NCI-H146 treated with DMSO at 0.1 percent for 48 hours (cell line): ENCODE data around the gene CMTR1.

Source experiments
- DNase-seq: peaks from one replicate; lab custom pipeline; 2025; ENCODE audit not compliant: unreplicated experiment; lab: John Stamatoyannopoulos, UW

CMTR1 gene

DNA sequence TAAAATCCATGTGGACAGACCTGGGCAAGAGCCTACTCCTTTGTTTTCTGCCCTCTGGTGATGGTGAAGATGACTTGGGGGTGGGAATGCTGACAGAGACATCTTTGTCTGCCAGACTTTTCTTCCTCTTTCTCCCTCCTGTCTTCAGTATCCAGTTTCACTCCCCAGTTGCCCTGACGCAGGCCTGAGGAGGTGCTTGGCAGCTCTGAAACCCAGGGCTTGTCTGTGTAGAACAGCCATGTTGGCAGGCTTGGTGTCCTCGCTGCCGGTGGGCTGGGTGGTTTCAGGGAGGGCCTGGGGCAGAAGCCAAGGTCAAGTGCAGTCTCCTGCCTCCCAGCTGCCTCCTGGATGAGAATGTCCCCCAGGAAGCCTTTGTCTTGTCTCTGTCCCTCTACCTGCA, 44.2 kb downstream of the CMTR1 start:
- DNase-seq: no peak

DNA sequence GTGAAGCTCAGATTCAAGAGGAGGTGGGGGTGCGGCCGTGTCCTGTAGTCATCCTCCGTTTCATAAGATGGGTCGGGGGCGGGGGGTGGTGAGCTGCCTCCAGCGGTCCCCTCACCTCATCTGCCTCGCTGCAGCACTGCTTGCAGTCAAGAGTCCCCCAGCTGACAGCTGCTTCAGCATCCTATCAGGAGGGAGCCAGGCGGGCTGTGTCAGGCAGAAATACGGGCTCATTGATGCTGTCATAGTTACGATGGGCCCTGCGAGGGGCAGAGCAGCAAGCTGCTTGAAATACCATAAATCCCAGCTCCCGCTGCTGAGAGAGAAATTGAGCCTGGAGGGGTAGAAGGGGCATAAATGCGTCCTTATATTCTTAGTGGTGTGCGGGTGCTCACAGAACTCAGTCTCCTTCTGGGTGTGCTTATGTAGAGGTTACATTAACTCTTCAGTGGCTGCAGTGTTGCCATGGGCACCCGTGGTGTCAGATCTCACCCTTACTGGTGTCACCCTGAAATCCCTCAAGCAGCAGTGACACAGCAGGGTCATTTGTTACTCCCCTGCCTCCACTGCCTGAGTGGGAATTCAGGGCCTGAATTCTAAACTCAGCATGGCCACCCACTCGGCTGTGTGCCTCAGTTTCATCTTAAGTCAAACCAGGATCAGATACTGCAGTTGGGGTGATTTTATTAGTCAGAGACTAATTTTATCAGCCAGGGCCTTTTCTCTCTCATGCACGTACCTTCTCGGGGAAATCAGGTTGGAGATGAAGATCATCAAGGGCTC, 44.8 kb downstream of the CMTR1 start:
- no peak for DNase-seq

DNA sequence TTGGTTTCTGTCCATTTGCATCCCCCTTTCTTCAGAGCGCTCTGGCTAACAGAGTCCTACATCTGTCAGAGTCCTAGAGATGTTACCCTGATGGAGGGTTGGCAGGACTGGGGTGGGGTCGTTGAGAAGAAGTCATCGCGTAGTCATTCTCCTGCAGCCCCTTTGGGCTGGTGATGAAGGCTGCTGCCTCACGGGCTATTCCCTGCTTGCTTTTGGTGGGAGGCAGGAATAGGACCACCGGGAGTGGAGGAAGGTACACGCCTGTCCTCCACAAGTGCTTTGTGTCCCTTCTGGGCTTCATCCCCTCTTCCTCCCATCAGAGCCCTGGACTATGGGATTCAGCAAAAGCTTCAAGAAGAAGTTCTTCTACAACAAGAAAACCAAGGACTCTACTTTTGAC, 45.8 kb downstream of the CMTR1 start:
- no peak for DNase-seq

DNA sequence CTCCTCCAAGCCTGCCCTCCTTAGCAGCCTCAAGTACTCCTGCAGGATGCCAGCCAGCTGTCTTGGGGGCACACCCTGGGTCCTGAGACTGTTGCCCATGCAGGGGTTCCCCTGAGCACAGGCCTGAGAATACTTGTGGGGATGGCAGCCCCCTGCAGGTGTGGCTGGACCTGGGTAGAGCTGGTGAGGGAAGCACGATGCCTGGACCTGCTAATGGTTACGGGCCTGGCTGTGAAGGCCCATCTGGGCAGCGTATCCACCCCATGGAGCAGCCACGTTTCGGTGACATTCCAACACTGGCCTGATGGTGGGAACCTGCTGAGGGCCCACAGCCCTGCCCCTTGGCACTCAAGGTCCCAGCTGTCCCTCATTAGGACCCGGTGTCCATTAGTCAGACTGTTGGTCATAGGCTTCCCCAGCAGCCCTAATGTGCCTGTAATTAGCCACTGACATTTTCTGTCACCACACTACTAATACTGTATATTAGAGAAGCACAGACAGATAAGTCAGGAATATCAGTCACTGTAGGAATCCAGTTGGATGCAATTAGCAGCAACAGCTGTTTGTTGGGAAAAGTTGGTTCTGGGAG, 46.3 kb downstream of the CMTR1 start:
- DNase-seq: no peak

DNA sequence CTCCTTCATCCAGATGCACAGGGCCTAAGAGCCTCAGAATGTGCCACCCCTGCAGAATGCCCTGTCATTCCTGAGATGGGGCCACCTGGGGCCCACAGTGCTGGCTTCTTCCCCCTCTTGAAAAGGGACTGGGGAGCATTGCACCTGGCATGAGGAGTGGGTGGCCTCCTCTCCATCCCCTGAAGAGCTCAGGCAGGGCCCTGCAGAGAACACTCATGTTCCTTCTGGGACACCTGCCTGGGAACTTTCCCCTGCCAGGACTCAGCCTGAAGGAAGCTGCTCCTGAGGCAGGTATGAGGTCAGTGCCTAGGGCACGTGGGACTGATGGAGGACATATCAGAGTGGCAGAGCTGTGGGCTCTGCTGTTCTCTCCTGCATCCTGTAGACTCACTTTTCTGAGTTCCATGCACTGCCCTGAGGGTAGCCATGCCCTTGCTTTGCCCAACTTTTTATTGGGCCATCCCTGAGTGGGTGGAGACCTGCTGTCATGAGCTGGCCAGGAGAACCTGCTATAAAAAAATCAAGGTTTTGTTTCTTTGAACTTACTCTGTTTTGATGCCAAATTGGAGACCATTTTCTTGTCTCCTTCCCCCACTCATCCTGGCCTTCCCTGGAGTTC, 47.2 kb downstream of the CMTR1 start:
- no peak for DNase-seq

DNA sequence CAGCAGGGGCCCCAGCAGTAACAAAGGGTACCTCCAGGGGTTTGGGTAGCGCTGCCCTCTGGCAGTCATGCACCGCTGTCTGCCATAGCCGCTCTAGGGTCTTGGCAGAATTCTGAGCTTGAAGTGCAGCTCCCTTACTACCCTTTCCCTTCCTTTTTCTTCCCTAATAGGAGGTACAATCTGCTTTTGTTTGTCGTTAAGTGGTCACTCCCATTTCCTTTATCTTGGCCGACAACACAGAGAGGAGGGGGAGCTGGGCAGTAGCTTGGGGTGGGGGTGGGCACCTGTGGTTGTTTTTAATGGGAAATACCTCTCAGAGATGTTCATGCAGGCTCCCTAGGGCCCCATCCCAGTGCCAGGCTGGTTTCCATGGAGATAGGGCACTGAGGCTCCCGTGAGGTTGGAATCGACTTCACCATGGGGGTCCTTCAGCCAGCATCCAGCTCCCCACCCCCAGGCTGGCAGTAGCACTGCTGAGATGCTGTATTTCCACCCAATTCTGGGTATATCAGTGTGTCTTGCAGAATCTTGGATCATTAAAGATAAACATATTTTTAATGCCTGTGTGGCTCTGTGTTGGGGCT, 48.0 kb downstream of the CMTR1 start:
- no peak for DNase-seq

DNA sequence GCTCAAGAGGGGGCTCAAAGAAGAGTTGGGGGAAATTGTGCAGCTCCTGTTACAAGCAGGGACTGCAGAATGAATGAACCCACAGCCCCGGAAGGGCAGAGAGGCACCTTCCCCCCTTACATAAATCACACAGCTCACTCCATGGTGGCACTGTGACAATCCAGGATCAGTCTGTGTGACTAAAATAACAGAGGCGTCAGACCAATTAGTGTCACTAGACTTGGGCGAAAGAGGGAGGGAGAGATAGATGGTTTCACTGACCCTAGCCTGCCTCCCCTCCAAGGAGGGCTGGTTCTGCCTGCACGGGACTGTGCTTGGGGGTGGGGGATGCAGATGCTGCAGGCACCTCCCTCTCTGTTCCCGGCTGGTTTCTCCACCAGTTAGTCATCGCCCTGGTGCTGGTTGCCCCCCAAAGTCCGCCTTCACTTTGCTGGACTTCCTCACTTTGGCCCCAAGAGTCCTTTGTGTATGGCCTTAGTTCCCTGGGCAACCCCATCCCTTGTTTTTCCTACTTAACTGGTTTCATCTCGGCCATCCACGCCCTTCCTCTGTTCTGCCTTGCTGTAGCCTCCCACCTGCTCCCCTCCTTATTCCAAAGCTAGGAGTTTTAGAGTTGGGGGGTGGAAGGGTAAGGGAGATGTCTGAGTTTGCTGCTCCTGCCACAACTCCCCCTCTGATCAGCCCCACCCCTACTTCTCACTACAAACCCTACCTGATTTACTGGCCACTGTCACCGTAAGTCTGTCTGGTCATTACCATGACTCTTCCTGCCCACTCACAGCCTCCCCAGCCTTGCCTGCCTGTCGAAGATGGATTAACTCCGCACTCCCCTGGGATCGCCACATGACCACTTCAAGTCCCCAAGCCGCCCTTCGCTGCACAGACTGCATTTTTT, 48.9 kb downstream of the CMTR1 start:
- DNase-seq: no peak

GRCh38 chr6:37482606-37483251, 49.7 kb downstream of the CMTR1 start:
- DNase-seq: no peak

- no peak for DNase-seq
Observed at GRCh38 chr6:37483252-37483901, 50.4 kb downstream of the CMTR1 start.

GRCh38 chr6:37483917-37484785, 51.1 kb downstream of the CMTR1 start:
- DNase-seq: peak; percentile 16

DNA sequence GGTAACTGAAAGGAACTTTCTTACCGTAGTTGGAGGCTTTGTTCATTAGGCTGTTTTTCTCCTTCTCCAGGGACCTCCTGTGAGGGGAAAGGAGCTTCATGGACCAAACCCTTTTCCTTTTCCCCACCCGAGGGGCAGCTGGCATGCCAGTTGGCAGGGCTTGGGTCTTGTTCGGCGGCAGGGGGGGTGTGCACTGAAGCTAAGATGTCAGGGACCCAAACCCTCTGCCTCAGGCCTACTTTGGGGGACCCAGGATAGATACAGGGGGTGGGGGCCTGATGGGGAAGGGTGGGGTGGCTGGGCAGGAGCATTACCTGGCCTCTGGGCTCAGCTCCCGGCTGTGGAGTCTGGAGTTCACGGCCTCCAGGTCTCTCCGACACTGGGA, 51.8 kb downstream of the CMTR1 start:
- no peak for DNase-seq

DNA sequence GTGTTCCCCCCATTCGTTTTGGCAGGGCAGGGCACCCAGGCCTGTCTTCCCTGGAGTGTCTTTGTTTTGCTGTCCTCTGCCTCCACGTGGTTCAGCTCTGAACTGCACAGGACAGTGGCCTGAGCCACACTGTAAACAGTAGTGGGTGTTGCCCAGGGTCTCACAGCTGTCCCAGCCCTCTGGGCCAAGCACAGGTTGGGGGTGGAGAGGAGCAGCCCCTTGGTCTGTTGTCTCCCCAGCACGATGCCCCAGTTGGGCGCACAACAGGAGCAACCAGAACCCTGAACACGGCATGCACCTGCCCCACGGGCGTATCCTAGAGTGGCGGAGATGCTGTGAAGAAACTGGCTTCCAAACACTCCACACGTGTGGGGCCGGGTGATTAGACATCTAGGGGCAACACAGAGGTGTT, 52.3 kb downstream of the CMTR1 start:
- DNase-seq: no peak

DNA sequence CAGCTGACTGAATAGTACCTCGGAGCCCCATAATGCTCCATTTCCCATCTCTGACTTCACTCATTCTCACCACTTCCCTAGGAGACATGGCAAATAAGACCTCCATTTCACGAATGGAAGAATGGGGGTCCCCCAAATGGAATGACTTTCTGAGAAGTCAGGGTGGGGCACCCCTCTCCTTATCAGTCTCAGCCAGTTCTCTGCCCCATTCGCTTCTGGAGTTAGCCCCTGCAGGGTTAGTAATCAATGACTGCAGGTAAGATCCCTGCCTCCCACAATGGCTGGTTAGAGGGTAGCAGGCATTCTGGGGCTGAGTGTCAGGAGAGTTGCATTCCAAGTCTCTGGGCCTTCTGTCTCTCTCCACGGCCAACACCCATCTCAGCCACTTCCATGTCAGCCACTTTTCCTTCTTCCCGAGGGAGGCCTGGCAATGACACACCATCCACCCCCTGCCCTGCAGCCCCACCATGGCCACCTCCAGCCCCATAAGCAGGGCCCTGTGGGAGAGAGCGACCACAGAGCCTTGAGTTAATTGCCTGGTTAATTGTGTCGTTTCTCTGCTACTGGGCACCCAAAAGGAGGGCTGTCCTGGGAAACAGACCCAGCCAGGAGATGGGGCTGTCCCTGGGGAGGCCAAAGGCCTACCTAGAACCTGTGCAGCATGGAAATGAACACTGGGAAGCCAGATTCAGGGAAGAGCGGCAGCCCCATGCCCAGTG, 53.3 kb downstream of the CMTR1 start:
- no peak for DNase-seq

GRCh38 chr6:37487591-37488380, 54.8 kb downstream of the CMTR1 start:
- DNase-seq: no peak

GRCh38 chr6:37488476-37488875, 55.5 kb downstream of the CMTR1 start:
- DNase-seq: no peak

GRCh38 chr6:37489697-37490336, 56.8 kb downstream of the CMTR1 start:
- no peak for DNase-seq

DNA sequence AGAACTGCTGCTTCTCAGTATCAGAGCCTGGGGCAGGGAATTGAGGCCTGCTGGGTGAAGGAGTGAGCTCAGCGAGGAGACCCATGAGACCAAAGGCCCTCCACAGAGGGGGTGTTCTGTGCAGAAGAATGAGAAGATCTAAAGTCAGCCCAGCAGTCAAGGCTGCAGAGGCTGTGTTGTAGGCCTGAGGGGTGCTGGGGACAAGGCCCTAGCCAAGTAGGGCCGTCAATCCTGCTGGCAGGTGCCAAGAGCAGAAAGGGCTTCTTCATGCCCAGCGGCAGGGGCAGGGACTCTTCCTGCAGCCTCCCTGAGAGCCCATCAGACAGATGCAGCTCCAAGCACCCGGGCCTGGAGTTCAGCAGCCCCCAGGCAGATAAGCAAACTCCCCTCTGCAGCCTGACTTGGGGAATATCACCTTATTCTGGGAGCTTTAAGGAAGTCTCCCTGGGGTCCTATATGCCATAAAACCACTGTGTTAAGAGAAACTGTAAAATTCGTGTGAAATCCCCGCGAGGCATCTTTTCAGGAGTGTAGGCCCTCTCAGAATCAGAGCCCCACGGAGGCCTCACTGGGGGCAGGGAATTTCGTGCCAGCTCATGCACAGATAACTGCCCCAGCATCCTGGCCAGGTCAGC, 57.6 kb downstream of the CMTR1 start:
- DNase-seq: no peak
